DMS53 treated with DMSO at 0.1 percent for 48 hours (cell line): Measurements from ENCODE around the gene CCDC197.

Experiments used
- DNase-seq: peaks from one replicate; lab custom pipeline; 2025; ENCODE audit not compliant: unreplicated experiment; lab: John Stamatoyannopoulos, UW

Gene CCDC197

GRCh38 chr14:93977171-93977570, 19.9 kb upstream of the CCDC197 start:
- no peak for DNase-seq

GRCh38 chr14:93977790-93978581, 19.1 kb upstream of the CCDC197 start:
- DNase-seq: no peak

GRCh38 chr14:93978735-93979134, 18.4 kb upstream of the CCDC197 start:
- no peak for DNase-seq

GRCh38 chr14:93980456-93981201, 16.5 kb upstream of the CCDC197 start:
- no peak for DNase-seq

GRCh38 chr14:93981316-93982229, 15.5 kb upstream of the CCDC197 start:
- DNase-seq: no peak

- no peak for DNase-seq
Measured at GRCh38 chr14:93982230-93983007, 14.7 kb upstream of the CCDC197 start.

- DNase-seq: no peak
Measured at GRCh38 chr14:93984070-93984469, 13.0 kb upstream of the CCDC197 start.

- DNase-seq: no peak
Measured at GRCh38 chr14:93984987-93985410, 12.1 kb upstream of the CCDC197 start.

- DNase-seq: no peak
Measured at GRCh38 chr14:93986955-93987354, 10.1 kb upstream of the CCDC197 start.

- no peak for DNase-seq
Measured at GRCh38 chr14:93987376-93987775, 9.7 kb upstream of the CCDC197 start.

- no peak for DNase-seq
Measured at GRCh38 chr14:93987815-93988476, 9.2 kb upstream of the CCDC197 start.

GRCh38 chr14:93989939-93990338, 7.2 kb upstream of the CCDC197 start:
- no peak for DNase-seq

- DNase-seq: no peak
Measured at GRCh38 chr14:93991212-93991611, 5.9 kb upstream of the CCDC197 start.

GRCh38 chr14:93991649-93992048, 5.5 kb upstream of the CCDC197 start:
- no peak for DNase-seq

GRCh38 chr14:93993382-93993781, 3.7 kb upstream of the CCDC197 start:
- no peak for DNase-seq

- DNase-seq: no peak
Measured at GRCh38 chr14:93994919-93995682, 2.0 kb upstream of the CCDC197 start.

- DNase-seq: no peak
Measured at GRCh38 chr14:93996130-93996695, 888 bp upstream of the CCDC197 start.

GRCh38 chr14:93997916-93998870, 1.1 kb downstream of the CCDC197 start:
- DNase-seq: no peak
